Sigmoid colon (tissue), 4 donors: ENCODE measurements around the gene CSNK1A1.

Experiments used
- CTCF ChIP-seq, 4 experiments: fragments of 450-650 bp in 3 of 4; fragments of 200-600 bp in 1 of 4; IDR thresholded peaks; one replicate each; pipeline ENCODE4 v1.5.1; 2016 to 2019; ENCODE audit warnings: antibody characterized with exemption in 4 of 4, mild to moderate bottlenecking in 3 of 4, moderate library complexity in 2 of 4
- POLR2A ChIP-seq, 2 donors: fragments of 450-650 bp; IDR thresholded peaks; one replicate each; pipeline ENCODE4 v1.6.1; 2016; ENCODE audit warnings: antibody characterized with exemption in 2 of 2, mild to moderate bottlenecking in 2 of 2, moderate library complexity in 2 of 2
- POLR2AphosphoS5 ChIP-seq, 4 donors: sonication (generic); formaldehyde crosslinking; IDR thresholded peaks; one replicate each; pipeline ENCODE4 v1.6.1; 2017; ENCODE audit warnings: antibody characterized with exemption in 4 of 4

DNA sequence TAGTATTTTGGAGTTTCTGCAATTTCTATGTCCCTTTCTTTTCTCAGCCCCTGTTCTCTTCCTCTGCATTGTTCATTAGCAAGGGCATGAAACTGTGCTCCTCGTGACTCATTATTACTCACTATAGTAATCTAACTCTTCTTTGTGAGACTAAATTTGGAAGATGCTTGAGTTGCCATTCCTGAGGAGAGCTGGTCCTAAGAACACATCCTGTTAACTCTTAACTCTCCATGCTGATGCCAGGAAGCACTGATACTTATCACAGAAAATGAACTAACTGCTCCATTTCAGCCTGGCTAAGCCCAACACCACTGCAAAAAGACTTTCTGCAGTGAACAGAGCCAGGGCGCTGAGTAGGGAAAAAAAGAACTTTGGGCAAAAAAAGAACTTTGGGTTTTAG, 10.6 kb upstream of the CSNK1A1 start:
- no peak for TF ChIP-seq CTCF (IDR thresholded peaks at IDR 0.05)
- peak in 2 of 4 donors; percentile 58 to 84 for TF ChIP-seq POLR2AphosphoS5 (IDR thresholded peaks at IDR 0.05)
- TF ChIP-seq POLR2A (IDR thresholded peaks at IDR 0.05), result no peak
